Activated naive CD4-positive, alpha-beta T cell (primary cell): ENCODE data around the gene ZNF827.
A peak's percentile ranks its signal among the peaks of the same experiment; 100 is the strongest.

ENCODE experiments used
- DNase-seq, 4 experiments: peaks; one replicate each; lab custom pipeline; 2025; lab: John Stamatoyannopoulos, UW

ZNF827 gene

DNA sequence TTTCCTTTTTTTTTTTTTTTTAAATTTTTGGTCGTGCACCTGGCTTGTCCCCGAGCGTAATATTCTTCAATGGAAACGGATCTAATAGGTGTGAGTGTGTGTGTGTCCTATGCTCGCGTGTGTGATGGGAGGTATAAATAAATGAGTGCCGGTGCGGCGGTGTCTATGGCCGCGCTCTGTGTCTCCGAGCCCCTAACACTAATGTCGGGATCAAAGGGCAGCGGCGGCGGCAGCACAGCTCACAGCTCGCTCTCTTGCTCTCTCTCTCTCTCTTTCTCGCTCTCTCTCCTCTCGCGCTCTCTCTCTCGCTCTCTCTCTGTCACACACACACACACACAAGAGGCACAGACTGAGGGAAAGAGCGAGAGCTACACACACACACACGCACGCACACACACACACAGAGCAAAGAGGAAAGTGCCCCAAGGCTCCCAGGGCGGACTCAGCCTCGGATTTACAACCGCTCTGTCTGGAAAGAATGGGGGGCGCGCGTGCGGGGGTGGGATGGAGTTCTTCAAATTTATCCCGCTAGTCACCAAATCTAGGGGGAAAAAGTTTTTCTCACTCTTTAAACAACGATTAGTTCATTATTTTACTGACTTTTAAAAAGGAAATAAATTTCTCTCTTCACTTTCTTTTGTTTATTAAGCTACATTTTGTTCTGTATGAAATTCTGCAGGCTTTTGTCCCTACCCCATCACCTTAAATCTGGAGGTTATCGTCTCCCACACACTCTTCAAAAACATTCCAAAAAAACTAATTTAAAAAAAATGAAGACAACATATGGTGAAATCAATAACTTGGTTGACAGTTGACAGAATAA is at the start of gene ZNF827:
ZNF827 (minus strand) TSS at position 206 of the 823 bp plus-strand sequence. CDS start 416 bp downstream, outside the sequence.
- peak; percentile 3 to 37 (median 22) for DNase-seq

DNA sequence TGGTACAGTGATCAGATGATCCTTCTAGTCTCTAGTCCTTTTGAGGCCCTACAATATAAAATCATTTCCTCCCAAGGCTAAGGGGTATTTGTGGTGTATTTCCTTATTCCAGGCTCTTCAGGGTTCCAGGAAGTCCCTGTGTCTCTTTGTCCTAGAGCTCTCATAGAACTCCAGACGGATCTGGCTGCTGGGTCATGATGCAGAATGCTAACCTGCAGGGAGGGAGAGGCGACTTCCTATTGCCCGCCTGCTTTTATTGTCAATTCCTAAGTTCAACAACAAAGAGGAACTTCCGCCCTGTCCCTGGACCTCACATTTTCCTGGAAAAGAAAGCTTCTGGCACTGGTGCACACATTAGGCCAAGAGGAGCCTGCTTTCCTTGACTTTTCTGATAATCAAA is 45.9 kb upstream of the ZNF827 start:
- no peak for DNase-seq

GRCh38 chr4:145982791-145983190 is 44.2 kb upstream of the ZNF827 start:
- DNase-seq = no peak

DNA sequence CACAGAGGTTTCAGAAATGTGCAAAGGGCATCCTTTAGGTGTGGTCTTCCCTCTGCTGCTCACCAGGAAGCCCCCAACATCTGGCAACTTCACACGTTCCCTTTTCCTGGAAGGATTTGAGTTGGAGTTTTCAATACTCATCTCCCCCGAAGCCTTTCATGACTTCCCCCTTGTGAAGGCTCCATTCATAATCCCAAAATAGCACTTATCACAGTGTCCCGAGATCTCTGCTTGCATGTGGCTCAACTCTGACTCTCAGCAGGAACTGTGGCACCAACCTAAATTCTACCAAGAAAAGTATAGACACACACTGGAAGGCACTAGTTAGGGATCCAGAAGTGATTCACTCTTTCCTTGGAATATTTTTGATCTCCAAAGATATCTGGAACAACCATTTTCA is 40.5 kb upstream of the ZNF827 start:
- DNase-seq = no peak

DNA sequence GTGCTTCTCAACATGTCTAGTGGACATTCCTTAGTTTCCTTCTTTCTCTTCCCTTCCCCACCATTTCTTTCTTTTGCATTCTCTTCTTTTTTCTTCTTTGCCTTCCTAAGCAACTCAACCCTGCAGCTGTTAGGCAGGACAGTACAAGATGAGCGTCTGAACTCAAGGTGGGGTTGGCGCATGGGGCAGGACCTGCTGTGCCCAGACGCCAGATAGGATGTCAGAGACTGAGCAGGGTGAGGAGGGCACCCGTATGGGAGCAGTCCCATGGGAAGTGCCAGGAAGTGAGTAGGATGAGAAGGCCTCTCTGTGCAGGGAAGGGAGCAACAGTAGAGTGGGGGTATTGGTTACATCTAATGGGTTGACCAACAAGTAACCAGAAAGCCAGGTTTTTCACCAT is 38.1 kb upstream of the ZNF827 start:
- DNase-seq = no peak

GRCh38 chr4:145960012-145960411 is 21.4 kb upstream of the ZNF827 start:
- DNase-seq = no peak

- DNase-seq = no peak
These were observed 18.7 kb upstream of the ZNF827 start for GRCh38 chr4:145957302-145957701.

DNA sequence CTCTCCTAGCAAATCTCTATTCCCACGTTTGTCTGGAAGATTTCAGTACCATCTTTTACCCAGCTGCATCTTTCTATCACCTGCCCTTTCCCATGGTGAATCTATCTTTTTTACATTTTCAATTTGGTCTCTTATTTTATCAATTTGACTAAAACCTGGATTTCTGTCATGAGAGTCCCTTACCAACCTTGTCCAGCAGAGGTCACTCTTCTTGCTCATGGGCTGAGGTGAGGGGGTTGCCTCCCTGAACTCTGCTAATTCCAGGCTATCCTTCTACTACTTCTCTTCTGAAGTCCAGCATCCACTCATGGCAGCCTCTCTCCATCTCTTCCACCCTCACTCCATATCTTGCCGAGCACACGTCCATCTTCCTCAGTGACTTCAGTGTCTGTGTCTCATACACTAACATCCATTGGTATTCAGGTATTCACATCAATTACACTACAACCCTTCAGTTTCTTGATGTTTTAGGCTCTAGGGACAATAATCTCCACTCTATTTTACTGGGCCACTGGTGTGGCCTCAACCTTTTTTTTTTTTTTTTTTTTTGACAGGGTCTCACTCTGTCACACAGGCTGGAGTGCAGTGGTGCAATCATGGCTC is 17.8 kb upstream of the ZNF827 start:
- DNase-seq = no peak

GRCh38 chr4:145954924-145955339 is 16.3 kb upstream of the ZNF827 start:
- no peak for DNase-seq

GRCh38 chr4:145951931-145952330 is 13.3 kb upstream of the ZNF827 start:
- no peak for DNase-seq

DNA sequence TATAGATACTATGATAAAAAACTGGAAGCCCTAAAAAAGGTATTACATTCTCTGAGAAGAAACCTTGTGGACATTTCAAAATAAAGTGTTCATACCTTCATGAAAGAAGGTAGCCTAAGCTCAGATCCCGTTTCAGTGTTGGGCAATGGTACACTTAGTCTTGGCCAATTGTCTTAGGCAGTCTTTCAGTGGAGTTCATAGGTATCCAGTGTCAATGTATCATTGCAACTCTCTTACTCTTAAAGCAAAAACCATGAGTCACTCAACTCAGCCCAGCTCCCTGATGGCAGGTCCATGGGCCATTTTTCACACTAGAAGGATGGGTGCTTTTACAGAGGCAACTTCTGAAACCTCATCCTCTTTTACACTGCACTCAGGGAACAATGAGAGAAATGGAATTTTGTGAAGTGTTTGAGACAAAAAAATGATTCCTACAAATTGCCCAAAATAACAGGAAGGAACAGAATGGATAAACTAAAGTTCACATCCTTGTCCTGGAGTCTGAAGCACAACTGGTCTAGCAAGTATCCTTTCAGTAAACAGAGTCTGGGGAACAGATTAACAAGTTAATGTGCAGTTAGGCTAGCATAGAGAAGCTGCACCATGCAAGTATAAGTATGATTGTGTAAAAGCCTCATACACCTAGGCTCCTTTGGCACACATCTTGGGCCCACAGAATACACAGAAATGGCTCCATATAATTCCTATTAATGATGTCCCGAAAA is 7.0 kb upstream of the ZNF827 start:
- no peak for DNase-seq

DNA sequence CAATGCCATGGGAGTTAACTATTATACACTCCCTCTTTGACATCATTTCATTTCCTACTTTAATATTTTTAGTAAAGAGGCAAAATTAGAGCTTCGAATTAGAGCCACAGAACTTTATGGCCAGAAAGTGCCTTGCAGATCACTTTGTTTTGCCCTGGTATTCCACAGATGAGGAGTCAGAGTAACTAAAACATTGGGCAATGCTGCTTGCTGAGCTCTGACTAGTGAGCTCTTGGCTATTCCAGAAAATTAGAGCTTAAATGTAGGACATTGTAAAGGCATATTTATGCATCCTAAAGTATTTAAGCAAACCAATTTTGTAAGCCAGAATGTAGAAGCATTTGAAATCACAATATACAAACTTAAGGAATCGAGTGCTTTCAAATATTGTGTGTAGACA is 6.3 kb upstream of the ZNF827 start:
- no peak for DNase-seq

DNA sequence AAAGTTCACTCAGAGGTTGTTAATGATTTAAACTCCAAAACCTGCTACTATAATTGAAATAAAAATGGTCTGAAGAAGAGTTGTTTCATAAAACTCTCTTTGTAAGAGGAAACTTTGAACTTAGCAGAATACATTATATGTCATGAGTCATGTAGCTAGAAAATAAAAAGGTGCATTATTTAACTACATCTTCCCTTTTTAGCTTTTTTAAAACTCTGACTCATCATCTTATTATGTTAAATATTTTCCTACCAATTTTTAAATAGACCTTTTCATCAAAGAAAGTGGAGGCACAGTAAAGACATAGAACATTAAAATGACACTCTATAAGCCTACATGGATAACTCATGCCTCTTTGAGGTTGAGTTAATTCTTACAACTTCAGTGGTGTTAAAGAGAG is 1.2 kb upstream of the ZNF827 start:
- DNase-seq = no peak

- DNase-seq = no peak
These were observed 773 bp upstream of the ZNF827 start for GRCh38 chr4:145939441-145939750.

DNA sequence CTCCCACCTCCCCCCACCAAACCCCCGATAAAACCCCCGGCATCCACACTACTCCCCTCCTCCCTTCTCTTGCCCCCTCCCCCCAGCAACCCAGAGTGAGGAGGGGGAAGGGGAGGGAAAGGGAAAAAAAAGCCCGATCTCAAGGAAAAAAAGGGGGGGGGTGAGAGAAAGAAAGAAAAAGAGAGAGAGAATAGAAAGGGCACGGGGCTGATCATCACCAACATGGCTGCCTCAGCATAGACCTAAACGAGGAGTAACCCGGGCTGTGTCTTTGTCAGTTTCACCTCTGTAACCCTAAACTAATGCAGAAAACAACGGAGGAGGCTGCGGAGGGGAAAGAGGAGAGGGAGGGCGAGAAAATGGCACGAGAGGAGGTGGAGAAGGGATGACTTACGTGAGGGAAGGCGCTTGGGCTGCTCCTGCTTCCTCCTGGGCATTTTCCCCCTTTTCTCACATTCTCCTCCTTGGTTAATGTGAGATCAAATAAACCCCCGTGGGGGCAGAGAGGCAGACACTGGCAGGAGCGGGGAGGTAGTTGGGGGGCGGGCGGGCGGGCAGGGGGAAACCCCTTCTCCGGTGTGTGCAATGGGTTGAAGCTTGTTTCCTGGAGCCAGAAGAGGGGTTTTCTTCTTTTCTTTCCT is 532 bp downstream of the ZNF827 start:
- peak; percentile 3 to 36 (median 8) for DNase-seq

DNA sequence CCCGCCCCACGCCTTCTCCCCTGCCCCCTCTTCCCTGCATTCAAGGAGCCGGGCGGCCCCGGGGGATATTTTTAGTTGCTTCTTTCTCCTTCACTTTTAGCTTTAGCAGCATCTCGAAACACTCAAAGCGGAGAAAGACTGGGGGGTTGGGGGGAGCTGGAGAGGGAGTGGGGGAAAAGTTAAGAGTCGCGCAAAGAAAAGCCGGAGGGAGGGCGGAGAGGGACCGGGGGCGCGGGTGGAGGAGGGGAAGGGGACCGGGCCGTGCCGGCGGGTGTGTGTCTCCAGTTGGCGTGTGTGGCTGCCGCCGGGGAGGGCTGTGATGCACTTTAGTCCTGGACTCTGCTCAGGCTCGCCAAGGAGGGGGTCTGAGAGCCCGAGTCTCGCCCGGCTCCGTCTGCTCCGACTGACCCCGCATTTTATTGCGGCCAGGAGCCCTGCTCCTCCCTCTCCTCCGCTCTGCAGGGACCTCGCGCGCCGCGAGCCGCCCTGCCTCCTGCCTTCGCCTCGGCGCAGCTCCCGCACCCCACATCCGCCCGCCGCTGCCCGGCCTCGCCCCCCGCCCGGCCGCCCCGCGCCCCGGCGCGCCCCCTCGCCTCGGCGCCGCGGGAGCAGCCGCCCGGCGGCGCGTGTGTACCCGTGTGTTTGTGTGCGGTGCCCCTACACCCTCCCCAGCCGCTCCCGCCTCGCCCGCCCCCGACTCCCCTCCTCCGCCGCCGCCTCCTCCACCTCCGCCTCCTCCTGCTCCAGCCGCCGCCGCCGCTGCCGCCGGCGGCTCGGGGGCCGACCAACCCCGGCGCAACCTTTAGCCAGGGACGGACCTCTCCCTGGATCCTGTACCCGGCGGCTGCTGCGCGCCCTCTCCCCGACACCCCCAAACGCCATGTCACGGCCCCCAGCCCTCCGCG is 1.4 kb downstream of the ZNF827 start:
- DNase-seq = peak in 3 of 4 experiments; percentile 20 to 59 (median 23)

GRCh38 chr4:145936142-145936996 is 2.3 kb downstream of the ZNF827 start:
- DNase-seq = peak; percentile 29 to 52 (median 33)

DNA sequence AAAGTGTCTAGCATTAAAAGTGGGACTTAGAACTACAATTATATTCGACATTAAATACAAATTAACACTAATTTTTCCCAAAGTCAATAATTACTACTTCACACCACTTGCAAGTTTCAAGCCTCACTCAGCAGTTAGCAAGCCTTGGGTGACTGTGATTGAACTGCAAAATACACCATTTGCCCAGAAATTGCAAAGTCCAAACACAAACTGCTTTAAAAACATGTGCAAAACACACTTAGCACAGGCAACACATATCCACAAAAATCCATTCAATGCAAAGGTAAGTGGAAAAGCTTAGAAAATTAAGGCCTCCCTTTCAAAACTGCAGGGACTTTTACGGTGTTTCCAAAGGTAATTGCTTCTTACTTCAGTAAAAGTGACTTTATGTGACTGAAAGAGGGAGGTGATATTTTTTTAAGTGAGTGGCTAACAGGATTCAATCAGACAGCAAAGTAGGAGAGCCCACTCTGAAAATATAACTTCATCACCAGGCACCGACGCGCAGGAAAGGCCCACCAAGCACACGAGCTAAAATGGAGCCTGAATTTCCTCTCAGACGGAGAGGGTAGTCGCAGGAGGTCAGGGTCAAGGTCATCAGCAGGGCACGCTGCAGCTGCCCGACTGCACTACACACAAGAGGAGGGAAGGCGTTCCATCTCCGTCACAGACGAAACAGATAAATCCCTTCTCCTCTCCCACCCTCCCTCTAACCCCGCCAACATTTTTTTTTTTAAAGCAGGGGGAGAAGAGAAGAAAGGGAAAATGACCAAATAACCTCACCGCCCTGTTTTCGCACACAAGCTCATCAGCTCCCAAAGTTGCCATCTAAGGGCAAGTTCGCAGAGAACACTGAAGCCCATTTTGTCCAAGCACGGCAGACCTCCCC is 3.1 kb downstream of the ZNF827 start:
- DNase-seq = no peak

GRCh38 chr4:145934434-145935047 is 4.1 kb downstream of the ZNF827 start:
- no peak for DNase-seq
